Left ventricle myocardium superior (tissue), 1 donor: Measurements from ENCODE around the gene NCAN. TPM values are rescaled to one million over a fixed set of nuclear protein-coding genes. Genes with fewer than 3 reads are reported as not detected.
"Not testable (repeated sequence)": the region's sequence is repeated elsewhere in the genome, so short reads cannot be mapped to it uniquely, and the experiment has no call there.

Experiments
- ATAC-seq: fragments of 200-7000 bp; cut with Tn5 transposase; one replicate; pipeline ENCODE4 v1.9.1; 2020; ENCODE audit warnings: mild to moderate bottlenecking, moderate library complexity
- DNase-seq: peaks from one replicate; pipeline ENCODE4 v3.0.0-alpha.2; 2020
- intact Hi-C: fragments of 100-400 bp; cut with micrococcal nuclease; formaldehyde crosslinking; loops from one replicate; pipeline ENCODE4 v1.11.0; 2022
- long read RNA-seq: library from polyadenylated mRNA; unstranded; transcript quantifications from one replicate; pipeline ENCODE4 v2.0.0, GENCODE V29; 2021
- total RNA-seq: library from RNA; stranded (reverse); fragmentation: NEBNext Ultra II Directional; extraction: Animal tissue kit (Norgen Biotek cat#: 25700); gene quantifications from one replicate; pipeline ENCODE4 v1.2.1, GENCODE V29; 2021
- donor health status: DM: no; HTN: yes; CAD: no; lungs with severe emphysema.

Gene NCAN
- not detected for total RNA-seq
- long read RNA-seq = 0 reads

DNA sequence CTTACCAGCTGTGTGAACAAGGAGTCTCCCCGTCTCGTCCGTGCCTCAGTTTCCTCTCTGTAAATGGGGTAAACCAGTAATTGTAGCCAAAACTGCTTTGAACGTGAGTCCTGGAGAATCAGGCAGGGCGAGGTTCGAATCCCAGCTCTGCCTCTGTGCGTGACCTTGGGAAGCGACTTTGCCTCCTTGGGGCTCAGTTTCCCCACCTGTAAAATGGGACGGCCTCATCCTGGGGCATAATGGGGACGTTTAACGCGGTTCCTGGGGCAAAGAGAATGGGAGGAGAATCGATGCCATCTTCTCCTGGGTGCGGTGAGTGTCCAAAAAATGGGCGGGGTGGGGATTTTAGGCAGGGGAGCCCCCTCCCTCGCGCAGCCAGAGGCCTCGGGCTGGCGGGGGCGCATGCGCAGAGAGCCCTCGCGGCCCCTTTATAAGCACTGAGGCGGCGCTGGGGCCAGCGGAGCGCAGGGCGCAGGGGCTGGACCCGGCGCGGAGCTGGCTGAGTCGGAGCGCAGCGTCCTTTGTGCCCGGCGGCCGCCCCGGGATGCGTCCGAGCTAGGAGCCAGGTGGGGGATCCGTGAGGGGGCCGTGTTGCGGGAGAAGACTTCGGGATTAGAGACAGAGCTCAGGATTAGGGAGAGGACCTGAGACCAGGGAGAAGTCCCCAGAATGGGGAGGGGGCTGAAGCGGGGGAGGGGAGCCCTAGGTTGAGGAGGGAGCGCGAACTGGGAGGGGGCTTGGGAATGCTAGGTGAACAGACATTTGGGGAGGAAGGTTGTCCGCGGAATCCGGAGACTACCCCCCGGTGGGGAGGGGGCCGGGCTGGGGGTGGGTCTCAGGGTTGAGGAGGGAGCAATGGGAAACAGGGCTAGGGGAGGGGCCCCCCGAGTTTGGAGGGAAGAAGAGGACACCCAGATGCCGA, at the start of gene NCAN:
Gene NCAN, plus strand, starts transcription at position 460 of the 922 bp plus-strand sequence. CDS start 4,996 bp downstream, outside the sequence.
- DNase-seq (no peak), ATAC-seq (no peak)
- intact Hi-C loops = no loop called here

DNA sequence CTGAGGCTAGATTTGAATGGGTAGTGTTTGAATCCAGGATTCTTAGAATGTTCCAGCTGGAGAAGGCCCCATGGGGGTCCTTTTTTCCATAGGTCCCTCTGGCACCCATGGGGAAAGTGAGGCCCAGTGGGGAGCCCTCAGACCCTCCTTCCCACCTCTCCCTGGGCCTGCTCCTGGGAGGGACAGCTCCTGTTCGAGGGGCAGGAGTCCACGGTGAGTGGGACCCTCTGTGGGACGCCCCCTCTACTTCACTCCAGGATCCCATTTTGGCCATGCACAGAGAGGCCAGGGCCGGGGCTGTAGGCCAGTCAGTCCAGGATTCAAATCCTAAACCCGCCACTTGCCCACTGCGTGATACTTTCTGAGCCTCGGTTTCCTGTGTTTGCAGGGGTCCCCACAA, 49.3 kb upstream of the NCAN start:
- ATAC-seq = no peak
- no peak for DNase-seq
- intact Hi-C loops = no loop called here

DNA sequence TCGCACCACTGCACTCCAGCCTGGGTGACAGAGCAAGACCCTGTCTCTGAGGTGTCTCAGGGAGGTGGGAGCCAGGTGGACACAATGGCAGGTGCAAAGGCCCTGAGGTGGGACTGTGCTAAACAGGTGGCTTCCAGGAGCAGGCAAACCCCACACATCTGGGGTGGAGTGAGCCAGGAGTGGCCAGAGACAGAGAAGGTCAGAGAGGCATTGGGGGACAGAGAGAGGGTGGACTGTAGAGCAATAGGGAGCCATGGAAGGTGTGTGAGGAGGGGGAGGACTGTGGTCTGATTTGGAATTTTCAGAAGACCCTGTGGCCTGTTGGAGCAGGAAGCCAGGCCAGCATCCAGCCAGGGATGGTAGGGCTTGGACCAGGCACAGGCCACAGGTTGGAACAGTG, 46.4 kb upstream of the NCAN start:
- no peak for ATAC-seq
- intact Hi-C loops = no loop called here
- DNase-seq = no peak

DNA sequence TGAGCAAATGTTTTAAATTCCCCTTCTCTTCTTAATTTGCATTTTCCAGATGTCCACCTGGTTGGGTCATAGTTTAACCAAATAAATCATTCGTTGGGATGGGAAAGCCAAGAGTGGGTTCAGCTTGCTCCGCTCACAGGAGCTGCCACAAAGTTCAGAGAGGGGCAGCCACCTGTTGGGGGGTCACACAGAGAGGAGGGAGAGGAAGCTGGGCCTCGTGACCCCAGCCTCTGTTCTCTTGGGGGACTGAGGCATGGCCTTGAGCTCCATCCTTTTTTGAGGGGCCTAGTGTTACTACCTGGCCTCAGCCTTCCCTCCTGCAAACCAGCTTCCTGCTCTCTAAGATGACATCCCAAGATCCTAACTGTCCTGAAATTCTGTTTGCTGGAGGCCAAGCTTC, 44.1 kb upstream of the NCAN start:
- ATAC-seq (no peak), DNase-seq (no peak)
- intact Hi-C loops = no loop called here

DNA sequence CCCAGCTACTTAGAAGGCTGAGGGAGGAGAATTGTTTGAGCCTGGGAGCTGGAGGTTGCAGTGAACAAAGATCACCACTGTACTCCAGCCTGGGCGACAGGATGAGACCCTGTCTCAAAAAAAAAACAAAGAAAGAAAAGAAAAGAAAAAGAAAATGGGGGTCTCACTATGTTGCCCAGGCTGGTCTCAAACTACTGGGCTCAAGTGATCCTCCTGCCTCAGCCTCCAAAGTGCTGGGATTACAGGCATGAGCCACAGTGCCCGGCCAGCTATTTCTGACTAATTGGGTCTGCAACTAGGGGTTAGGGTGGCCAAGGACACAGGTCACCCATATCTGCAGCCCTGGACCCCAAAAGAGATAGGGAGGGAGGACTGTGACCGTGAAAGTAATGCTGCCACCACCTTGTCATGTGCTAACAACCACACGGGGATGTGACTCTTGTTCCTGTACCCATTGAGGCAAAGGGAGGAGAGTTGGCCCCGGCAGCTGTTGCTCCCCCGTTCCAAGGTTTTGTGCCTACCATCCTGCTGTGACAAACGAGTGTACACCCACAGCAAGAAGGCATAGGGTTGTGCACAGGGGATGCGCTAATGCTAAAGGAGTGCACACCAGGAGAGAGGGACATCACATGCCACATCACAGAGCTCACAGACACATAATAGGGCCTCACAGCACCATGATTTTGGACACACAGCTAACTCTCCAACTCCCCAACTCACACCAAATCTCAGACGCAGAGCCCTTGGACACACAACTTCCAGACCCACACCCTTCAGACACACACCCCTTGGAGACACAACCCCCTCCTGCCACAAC, 42.3 kb upstream of the NCAN start:
- DNase-seq = no peak
- no peak for ATAC-seq
- intact Hi-C loops = no loop called here

DNA sequence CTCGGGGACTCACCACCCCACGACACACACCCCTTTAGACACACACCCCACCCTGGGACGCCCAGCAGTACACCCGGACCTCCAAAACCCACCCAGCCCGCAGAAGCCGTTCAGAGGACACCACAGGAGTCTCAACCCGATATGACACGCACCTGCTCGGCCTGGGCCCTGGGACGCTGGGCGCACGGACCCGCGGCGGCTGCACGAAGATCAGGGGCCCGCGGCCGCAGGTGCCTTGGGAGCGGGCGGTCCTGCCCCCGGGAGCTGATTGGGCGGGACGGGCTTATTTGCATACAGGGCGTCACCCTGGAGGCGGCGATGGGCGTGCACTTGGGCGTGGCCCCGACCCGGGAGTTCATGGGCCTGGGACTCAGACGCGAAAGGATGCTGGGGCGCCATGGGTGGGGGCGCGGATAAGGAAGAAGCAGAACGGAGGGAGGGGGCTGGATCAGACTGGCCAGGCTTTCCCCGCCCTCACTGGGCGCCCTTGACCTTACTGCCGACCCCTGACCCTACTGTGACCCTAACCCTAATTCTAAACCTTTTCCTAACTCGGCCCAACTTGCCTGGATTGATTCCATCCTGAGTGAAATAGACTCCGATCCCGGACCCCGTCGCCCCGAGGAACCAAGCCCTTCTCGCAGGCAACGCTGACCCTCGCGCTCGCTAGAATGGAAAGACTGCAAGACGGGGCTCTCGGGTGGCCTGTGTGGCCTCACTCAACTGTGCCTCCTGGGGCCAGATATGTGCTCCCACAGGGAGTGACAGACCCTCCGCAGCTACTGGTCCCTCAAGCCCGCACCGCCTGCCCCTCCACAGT, 41.5 kb upstream of the NCAN start, which contains the start of gene MEF2B:
Gene MEF2B, minus strand, starts transcription at position 211 of the 820 bp plus-strand sequence. CDS start 19,528 bp downstream, outside the sequence.
- ATAC-seq (peak; percentile 91), DNase-seq (peak; percentile 84)
- intact Hi-C loops = no loop called here

DNA sequence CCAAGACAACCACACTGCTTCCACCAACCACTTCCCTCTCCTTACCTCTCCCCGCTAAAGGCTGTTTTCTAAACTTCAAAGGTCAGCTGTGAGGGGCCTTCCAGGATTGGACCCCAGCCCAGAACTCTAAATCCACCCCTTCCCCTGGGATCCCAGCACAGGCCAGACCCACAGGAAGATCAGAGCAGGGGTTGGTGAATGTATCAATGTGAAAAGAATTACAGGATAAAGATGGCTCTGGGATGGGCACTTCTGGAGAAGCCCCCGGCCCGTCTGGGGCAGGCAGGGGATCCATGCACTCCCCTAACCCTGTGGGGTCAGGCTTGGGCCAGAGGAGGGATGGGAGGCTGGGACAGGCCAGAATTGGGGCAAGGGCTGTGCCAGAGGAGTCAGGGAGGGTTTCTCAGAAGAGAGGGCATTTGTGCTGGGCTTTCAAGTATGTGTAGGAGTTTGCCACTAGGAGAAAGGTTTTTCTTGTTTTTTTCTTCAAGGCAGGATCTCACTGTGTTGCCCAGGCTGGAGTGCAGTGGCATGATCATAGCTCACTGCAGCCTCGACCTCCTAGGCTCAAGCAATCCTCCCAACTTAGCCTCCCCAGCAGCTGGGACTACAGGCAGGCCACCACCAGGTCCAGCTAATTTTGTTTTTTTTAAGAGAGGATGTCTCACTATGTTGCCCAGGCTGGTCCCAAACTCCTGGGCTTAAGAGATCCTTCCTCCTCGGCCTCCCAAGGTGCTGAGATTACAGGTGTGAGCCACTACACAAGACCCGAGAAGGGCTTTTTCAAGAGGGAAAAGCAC, 40.7 kb upstream of the NCAN start:
- DNase-seq (no peak), ATAC-seq (no peak)
- intact Hi-C loops = no loop called here

DNA sequence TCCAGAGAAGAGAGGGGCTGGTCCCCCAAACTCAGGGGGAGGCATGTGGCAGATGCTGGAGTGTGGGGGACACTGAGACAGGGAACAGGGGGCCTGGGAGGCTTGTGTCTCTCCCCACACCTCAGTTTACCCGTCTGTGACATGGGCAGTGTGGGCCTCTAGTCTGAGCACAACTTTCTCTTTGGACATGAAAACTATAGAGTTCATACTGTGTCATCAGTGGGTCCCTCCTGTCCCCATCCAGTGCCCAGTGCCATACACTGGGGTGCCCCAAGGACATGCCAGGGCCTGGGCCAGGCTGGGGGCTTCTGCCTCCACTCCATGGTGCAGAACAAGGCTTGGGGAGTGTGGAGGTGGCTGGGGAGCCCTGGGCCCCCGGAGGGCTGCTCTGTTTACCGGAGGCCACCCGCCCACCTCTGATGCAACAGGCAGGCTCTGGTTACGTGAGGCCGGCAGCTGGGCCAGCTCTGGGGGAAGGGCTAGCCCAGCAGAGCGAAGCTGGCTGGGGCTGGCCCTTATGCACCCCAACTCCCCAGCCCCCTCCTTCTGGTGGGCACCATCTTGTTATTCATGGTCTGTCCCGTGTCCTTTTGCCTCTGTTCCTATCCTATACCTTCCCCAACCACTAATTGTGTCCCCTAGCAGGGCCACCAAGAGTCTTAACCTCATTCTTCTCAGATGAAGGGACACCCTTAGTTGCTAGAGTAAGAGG, 39.8 kb upstream of the NCAN start:
- ATAC-seq (no peak), DNase-seq (no peak)
- intact Hi-C loops = no loop called here

DNA sequence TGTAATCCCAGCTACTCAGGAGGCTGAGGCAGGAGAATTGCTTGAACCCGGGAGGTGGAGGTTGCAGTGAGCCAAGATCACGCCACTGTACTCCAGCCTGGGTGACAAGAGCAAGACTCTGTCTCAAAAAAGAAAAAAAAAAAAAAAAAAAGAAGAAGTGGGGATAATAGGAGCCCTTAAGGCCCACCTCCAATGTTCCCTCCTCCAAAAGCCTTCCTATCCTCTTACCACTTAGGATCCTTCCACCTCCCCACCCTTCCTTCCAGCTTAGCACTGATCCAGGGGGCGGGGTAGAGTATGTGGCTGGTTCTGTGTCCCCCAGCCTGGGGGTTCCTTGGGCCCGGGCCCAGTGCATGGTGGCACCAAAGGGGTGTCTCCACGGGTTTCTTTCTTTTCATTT, 38.5 kb upstream of the NCAN start:
- ATAC-seq, intact Hi-C loops, DNase-seq: not testable (repeated sequence)

DNA sequence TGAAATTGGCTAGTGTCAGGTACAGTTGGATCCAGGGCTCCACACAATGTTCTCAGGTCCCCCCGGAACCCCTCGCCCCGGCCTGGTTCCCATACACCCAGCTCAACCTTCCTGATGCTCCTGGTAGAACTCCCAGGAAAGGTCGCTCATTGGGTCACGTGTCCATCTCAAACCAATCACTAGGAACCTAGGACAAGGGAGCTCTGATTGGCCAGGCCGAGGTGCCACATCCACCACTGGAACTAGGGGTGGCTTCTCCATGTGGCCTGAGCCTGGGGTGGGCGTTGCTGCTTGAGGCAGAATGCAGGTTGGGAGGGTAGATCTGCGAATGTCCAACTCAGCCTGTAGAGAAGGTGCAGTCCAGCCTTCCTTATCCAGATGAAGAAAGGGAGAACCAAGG, 34.8 kb upstream of the NCAN start:
- no peak for ATAC-seq
- DNase-seq = no peak
- intact Hi-C loops = no loop called here

DNA sequence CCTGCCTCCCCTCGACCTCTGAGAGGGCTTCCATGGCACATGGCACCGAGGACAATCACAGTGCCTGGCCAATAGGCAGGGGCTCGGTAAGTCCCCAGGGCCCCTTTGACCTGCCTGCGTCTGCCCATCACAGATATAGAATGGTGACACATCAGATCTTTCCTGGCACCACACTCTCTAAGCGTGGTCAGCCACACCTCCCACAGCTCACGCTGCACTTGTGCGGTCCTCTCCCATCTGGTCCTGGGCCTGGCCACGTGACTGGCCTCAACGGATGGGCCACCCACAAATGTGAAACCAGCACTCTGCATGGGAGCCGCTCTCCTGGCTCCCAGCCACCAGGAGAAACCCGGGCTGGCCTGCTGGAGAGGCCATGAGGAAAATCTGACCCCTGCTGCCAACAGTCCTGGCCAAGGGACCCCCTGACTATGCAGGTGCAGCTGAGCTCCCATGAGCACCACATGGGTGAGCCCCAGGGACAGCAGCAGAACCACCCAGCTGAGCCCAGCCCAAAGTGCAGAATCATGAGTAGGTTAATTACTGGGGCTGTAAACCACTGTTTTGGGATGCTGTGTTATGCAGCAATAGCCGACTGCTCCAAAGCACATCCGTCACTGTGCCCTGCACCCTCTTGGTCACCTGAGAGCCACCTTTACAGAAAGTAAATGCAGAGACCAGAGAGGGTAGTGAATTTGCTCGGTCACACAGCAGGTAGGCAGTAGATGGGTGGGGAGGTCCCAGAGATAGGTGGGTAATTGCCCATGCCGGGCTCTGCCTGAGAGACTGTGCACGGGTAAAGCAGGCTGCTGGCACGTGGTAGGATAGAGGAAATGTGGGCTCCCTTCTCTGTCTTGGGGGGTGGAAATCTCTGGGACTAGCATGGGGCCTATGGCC, 32.0 kb upstream of the NCAN start:
- no peak for DNase-seq
- no peak for ATAC-seq
- intact Hi-C loops = no loop called here

DNA sequence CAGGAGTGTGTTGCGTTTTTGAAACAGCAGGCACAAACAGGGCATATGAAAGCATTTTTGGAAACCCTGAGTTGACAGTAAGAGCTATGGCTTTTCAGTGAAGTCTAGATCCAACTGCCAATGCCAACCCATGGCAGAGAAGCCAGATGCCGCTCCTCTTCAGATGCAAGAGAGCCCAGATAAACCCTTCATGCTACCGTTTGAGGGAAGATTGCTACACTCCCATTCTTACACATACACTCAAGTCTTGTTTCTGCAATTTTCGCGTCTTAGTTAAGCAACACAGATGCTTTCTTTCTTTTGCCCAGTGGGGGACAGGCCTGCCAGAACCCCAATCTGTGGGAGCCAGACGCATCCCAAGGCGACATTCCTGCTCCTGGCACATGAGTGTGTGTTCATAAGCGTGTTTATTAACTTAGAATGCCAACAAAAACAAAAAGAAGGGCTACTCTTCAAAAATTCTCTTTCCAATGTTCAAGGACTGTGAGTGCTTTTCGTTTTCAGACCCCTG, 30.2 kb upstream of the NCAN start:
- intact Hi-C loops = no loop called here
- ATAC-seq (no peak), DNase-seq (no peak)

DNA sequence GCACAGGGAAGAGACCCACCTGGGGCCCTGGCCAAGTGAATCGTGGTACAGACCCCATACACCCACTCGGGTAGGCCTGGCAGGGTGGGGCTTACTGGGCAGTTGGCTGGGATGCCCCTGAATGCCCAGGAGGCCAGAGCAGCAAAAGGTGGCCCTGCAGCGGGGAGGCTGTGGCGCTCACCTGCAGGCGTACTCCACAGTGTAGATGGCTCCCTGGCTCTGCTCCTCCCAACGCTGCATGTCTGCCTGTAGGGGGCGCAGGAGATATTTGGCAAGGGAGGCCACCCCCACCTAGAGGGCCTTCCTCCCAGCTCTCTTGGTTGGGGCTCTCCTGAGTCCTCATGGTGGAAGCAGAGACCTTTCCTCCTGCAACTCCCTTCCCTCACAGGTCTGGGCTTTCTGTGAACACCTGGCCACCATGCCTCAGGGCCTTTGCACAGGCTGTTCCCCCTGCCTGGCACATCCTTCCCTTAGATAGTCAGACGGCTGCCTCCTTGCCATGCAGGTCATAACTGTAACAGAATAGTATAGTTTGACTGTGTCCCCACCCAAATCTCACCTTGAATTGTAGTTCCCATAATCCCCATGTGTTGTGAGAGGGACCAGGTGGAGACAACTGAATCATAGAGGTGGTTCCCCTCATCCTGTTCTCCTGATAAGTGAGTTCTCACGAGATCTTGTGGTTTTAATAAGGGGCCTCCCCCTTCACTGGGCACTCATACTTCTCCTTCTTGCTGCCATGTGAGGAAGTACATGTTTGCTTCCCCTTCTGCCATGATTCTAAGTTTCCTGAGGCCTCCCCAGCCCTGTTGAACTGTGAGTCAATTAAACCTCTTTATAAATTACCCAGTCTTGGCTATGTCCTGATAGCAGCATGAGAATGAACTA, 25.7 kb upstream of the NCAN start:
- intact Hi-C loops = no loop called here
- ATAC-seq = peak; percentile 49
- no peak for DNase-seq

DNA sequence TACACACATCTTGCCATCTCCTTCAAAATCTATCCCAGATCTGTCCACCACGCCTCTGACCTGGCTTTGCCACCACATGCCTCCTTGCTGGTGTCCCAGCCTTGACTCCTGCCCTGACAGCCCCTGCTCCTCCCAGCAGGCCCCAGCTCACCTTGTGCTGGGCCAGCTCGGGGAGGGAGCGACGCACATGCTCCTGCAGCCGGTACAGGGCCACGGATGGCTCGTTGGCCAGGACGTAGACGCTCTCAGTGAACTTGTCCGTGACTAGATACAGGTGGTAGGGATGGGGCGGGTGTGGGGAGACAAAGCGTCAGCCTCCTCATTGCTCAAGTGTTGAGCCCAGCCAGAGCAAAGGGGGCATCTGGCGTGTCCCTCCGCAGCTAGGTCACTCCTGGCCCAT, 25.0 kb upstream of the NCAN start:
- ATAC-seq (no peak), DNase-seq (no peak)
- intact Hi-C loops = no loop called here

DNA sequence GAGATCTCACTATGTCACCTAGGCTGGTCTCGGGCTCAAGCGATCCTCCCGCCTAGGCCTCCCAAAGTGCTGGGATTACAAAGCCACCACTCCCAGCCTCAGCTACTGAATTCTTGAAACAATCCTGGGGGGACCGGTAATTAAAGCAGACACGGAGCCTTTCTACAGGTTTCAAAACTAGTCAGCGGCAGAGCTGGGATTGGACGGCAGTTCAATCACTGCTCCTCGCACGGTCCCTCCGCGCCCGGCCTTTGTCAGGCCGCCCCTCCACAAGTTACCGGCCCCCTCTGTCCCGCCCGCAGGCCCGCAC, 20.0 kb upstream of the NCAN start:
- intact Hi-C loops = no loop called here
- ATAC-seq (no peak), DNase-seq (no peak)
